Measurements from ENCODE around the gene TPM4. TPM values are rescaled to one million over a fixed set of nuclear protein-coding genes. Genes with fewer than 3 reads are reported as not detected.

Gene TPM4
- total RNA-seq, 1 donor from 2014 or later, result 386 TPM

GRCh38 chr19:16106121-16106520 lies 29.8 kb downstream of the TPM4 start:
- DNase-seq (no peak), ATAC-seq (no peak)
- H3K4me3 ChIP-seq, result no peak overlapping the region
- no peaks in the 10 kb centered on the region for H3K4me1 ChIP-seq
- no peaks in the 10 kb centered on the region for H3K27me3 ChIP-seq
- peaks cover 28% of the 10 kb centered on the region for H3K36me3 ChIP-seq
- no peak for TF ChIP-seq CTCF (IDR thresholded peaks at IDR 0.05)
- intact Hi-C loops (cut with DNase I), result no loop called here
- H3K27ac ChIP-seq, result no peak overlapping the region
- no peaks in the 10 kb centered on the region for H3K9me3 ChIP-seq

- DNase-seq, result peak; percentile 100
- Histone ChIP-seq H3K36me3 (peaks cover 8% of the 10 kb centered on the region), H3K27me3 (no peaks in the 10 kb centered on the region), H3K4me1 (peaks cover 33% of the 10 kb centered on the region), H3K9me3 (no peaks in the 10 kb centered on the region), H3K27ac (peak within 1 kb of the TSS; percentile 89), H3K4me3 (peak within 1 kb of the TSS; percentile 73)
- intact Hi-C loops (cut with DNase I), result no loop called here
- TF ChIP-seq CTCF (IDR thresholded peaks at IDR 0.05), result peak; percentile 95
- ATAC-seq, result peak; percentile 97
These were observed 35.0 kb downstream of the TPM4 start, which contains the start of gene RAB8A for GRCh38 chr19:16111160-16111908. Gene RAB8A, plus strand, starts transcription at chr19:16111889. Its CDS starts 13 bp downstream, at chr19:16111902.

GRCh38 chr19:16111909-16112752 lies 35.8 kb downstream of the TPM4 start:
- Histone ChIP-seq H3K4me1 (peaks cover 33% of the 10 kb centered on the region), H3K27me3 (no peaks in the 10 kb centered on the region), H3K4me3 (peak overlapping the region; percentile 73), H3K9me3 (no peaks in the 10 kb centered on the region), H3K27ac (peak overlapping the region; percentile 89), H3K36me3 (peaks cover 10% of the 10 kb centered on the region)
- TF ChIP-seq CTCF (IDR thresholded peaks at IDR 0.05), result no peak
- DNase-seq, result no peak
- intact Hi-C loops (cut with DNase I), result no loop called here
- ATAC-seq, result peak; percentile 0

GRCh38 chr19:16112778-16113177 lies 36.5 kb downstream of the TPM4 start:
- ATAC-seq, result no peak
- Histone ChIP-seq H3K4me1 (peaks cover 33% of the 10 kb centered on the region), H3K9me3 (no peaks in the 10 kb centered on the region), H3K27ac (peak overlapping the region; percentile 89), H3K27me3 (no peaks in the 10 kb centered on the region), H3K36me3 (peaks cover 12% of the 10 kb centered on the region), H3K4me3 (peak overlapping the region; percentile 73)
- intact Hi-C loops (cut with DNase I), result no loop called here
- no peak for TF ChIP-seq CTCF (IDR thresholded peaks at IDR 0.05)
- no peak for DNase-seq

GRCh38 chr19:16113727-16114126 lies 37.4 kb downstream of the TPM4 start:
- Histone ChIP-seq H3K4me3 (no peak overlapping the region), H3K27me3 (no peaks in the 10 kb centered on the region), H3K27ac (no peak overlapping the region), H3K4me1 (peaks cover 33% of the 10 kb centered on the region), H3K36me3 (peaks cover 22% of the 10 kb centered on the region), H3K9me3 (no peaks in the 10 kb centered on the region)
- TF ChIP-seq CTCF (IDR thresholded peaks at IDR 0.05), result no peak
- ATAC-seq (no peak), DNase-seq (no peak)
- intact Hi-C loops (cut with DNase I), result no loop called here

Measured in upper lobe of right lung (tissue), 1 donor.